ENCODE results near the gene TBC1D17. TPM values are rescaled to one million over a fixed set of nuclear protein-coding genes. Genes with fewer than 3 reads are reported as not detected.

Gene TBC1D17
- total RNA-seq, 1 donor, result 23.3 TPM

DNA sequence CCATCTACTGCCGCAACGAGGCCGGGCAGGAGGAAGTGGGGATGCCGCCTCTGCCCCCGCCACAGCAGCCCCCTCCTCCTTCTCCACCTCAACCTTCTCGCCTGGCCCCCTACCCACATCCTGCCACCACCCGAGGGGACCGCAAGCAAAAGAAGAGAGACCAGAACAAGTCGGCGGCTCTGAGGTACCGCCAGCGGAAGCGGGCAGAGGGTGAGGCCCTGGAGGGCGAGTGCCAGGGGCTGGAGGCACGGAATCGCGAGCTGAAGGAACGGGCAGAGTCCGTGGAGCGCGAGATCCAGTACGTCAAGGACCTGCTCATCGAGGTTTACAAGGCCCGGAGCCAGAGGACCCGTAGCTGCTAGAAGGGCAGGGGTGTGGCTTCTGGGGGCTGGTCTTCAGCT, 55.2 kb downstream of the TBC1D17 start:
- no peak for DNase-seq (ENCODE audit: low read depth)
- TF ChIP-seq, protein P1, sequence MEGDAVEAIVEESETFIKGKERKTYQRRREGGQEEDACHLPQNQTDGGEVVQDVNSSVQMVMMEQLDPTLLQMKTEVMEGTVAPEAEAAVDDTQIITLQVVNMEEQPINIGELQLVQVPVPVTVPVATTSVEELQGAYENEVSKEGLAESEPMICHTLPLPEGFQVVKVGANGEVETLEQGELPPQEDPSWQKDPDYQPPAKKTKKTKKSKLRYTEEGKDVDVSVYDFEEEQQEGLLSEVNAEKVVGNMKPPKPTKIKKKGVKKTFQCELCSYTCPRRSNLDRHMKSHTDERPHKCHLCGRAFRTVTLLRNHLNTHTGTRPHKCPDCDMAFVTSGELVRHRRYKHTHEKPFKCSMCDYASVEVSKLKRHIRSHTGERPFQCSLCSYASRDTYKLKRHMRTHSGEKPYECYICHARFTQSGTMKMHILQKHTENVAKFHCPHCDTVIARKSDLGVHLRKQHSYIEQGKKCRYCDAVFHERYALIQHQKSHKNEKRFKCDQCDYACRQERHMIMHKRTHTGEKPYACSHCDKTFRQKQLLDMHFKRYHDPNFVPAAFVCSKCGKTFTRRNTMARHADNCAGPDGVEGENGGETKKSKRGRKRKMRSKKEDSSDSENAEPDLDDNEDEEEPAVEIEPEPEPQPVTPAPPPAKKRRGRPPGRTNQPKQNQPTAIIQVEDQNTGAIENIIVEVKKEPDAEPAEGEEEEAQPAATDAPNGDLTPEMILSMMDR (IDR thresholded peaks at IDR 0.05; ENCODE audit: insufficient read depth, low read depth, low read length), result no peak
- H3K4me3 ChIP-seq (ENCODE audit: low read depth, low read length), result no peak overlapping the region

GRCh38 chr19:49933643-49934042, 56.1 kb downstream of the TBC1D17 start:
- DNase-seq (ENCODE audit: low read depth), result no peak
- TF ChIP-seq, protein P1 (IDR thresholded peaks at IDR 0.05; ENCODE audit: insufficient read depth, low read depth, low read length), result no peak
- H3K4me3 ChIP-seq (ENCODE audit: low read depth, low read length), result no peak overlapping the region

- TF ChIP-seq, protein P1 (IDR thresholded peaks at IDR 0.05; ENCODE audit: insufficient read depth, low read depth, low read length), result no peak
- DNase-seq (ENCODE audit: low read depth), result no peak
- H3K4me3 ChIP-seq (ENCODE audit: low read depth, low read length), result no peak overlapping the region
These were observed 59.0 kb downstream of the TBC1D17 start for GRCh38 chr19:49936549-49936948.

DNA sequence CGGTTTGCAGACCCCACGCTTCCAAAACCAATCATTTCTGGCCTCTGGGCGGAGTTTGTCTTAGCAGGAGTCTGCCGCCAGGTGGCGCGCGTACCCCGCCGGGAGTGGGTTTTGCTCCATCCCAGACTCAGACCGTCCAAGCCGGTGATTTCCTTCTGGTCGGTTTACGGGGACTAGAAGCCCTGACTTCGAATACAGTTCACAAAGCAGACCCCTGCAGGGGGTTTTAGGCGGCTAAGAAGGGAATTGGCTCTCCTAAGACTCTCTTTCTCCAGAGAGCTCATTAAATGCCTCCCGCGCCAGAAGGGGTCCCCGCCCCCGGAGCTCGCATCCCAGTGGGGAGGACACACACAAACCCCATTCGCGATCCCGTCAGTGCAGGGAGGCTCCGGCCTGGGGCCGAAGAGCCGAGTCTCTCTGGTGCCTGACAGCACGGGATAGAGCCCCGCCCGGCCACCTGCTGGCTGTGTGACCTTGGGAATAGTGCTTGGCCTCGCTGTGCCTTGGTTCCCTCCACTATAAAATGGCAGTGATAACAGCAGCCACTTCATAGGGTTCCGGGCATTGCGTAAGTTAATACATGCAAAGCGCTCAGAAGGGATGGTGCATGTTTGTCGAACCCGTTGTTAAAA, 60.4 kb downstream of the TBC1D17 start:
- TF ChIP-seq, protein P1 (IDR thresholded peaks at IDR 0.05; ENCODE audit: insufficient read depth, low read depth, low read length), result peak; percentile 96
- peak; percentile 66 for DNase-seq (ENCODE audit: low read depth)
- H3K4me3 ChIP-seq (ENCODE audit: low read depth, low read length), result peak overlapping the region; percentile 48

Small RNAs within 50 kb of the gene (small RNA-seq; reads per million reads assigned to genes)
- not detected for gene MIR4749

Other genes starting within 250 kb of the TBC1D17 start
- gene RRAS, start 237.6 kb upstream of the TBC1D17 start, total RNA-seq, result 43.2 and 44.5 TPM in 2 replicates
- gene SCAF1, start 235.5 kb upstream of the TBC1D17 start, total RNA-seq, result 17.4 and 18.1 TPM in 2 replicates
- 49.9 and 66.5 TPM in 2 replicates for gene IRF3, start 211.8 kb upstream of the TBC1D17 start, total RNA-seq
- gene BCL2L12, start 211.8 kb upstream of the TBC1D17 start, total RNA-seq, result 4.7 and 6.8 TPM in 2 replicates
- gene PRMT1, start 200.4 kb upstream of the TBC1D17 start, total RNA-seq, result 258 and 341 TPM in 2 replicates
- gene ADM5, start 188.1 kb upstream of the TBC1D17 start, total RNA-seq, result under 0.01 and 0.32 TPM in 2 replicates
- 20.0 and 32.0 TPM in 2 replicates for gene CPT1C, start 186.6 kb upstream of the TBC1D17 start, total RNA-seq
- 0.43 TPM in 1 of 2 replicates, not detected in the other for gene TSKS, start 114.4 kb upstream of the TBC1D17 start, total RNA-seq
- gene AP2A1, start 110.7 kb upstream of the TBC1D17 start, total RNA-seq, result 92.0 and 97.0 TPM in 2 replicates
- 15.1 and 19.3 TPM in 2 replicates for gene FUZ, start 64.4 kb upstream of the TBC1D17 start, total RNA-seq
- gene MED25, start 59.4 kb upstream of the TBC1D17 start, total RNA-seq, result 21.6 and 21.9 TPM in 2 replicates
- gene PTOV1, start 26.5 kb upstream of the TBC1D17 start, total RNA-seq, result 47.9 and 53.5 TPM in 2 replicates
- gene PNKP, start 10.1 kb upstream of the TBC1D17 start, total RNA-seq, result 40.2 and 64.1 TPM in 2 replicates
- gene AKT1S1, start 347 bp upstream of the TBC1D17 start, total RNA-seq, result 11.9 and 12.5 TPM in 2 replicates
- 0.43 and 0.64 TPM in 2 replicates for gene IL4I1, start 19.2 kb downstream of the TBC1D17 start, total RNA-seq
- gene ATF5, start 51.5 kb downstream of the TBC1D17 start, total RNA-seq, result 8.2 and 9.0 TPM in 2 replicates
- gene NUP62, start 51.8 kb downstream of the TBC1D17 start, total RNA-seq, result 25.8 and 43.2 TPM in 2 replicates
- gene SIGLEC11, start 83.5 kb downstream of the TBC1D17 start, total RNA-seq, result not detected in 2 replicates
- 20.3 and 28.5 TPM in 2 replicates for gene VRK3, start 147.7 kb downstream of the TBC1D17 start, total RNA-seq
- 6.4 and 7.3 TPM in 2 replicates for gene ZNF473, start 148.3 kb downstream of the TBC1D17 start, total RNA-seq

All from fibroblast of villous mesenchyme (primary cell).